HEK293 (cell line): ENCODE results near the gene PSEN1.

Experiments used
- CTCF ChIA-PET: fragments of 350-600 bp; formaldehyde crosslinking; extraction: SDS; loops from one replicate; lab custom pipeline; 2021; ENCODE audit warnings: antibody characterized with exemption; lab: Yijun Ruan, JAX
- POLR2A ChIA-PET: fragments of 300-600 bp; formaldehyde crosslinking; extraction: SDS; loops from one replicate; lab custom pipeline; 2020; ENCODE audit warnings: antibody characterized with exemption, inconsistent platforms; lab: Yijun Ruan, JAX
- H3K27ac ChIP-seq: fragments of 200-500 bp; sonication (Bioruptor generic); 2 replicates; pipeline ENCODE4 v1.5.1; 2014; ENCODE audit warnings: low read depth, low read length, control low read depth, inconsistent platforms; ENCODE audit errors: extremely low read depth
- H3K36me3 ChIP-seq, 2 experiments: fragments of 200-500 bp in 1 of 2; sonication (Bioruptor generic) in 1 of 2; 1 replicate in 1 of 2; 2 replicates in 1 of 2; pipeline ENCODE4 v1.5.1; 2014 to 2017; ENCODE audit warnings: inconsistent platforms in 2 of 2, low read length in 2 of 2; ENCODE audit not compliant: control insufficient read depth in 2 of 2, insufficient read depth in 1 of 2
- H3K4me1 ChIP-seq: fragments of 200-500 bp; sonication (Bioruptor generic); 2 replicates; pipeline ENCODE4 v1.5.1; 2014; ENCODE audit warnings: mild to moderate bottlenecking, low read length, inconsistent platforms; ENCODE audit not compliant: control insufficient read depth, insufficient read depth
- H3K4me3 ChIP-seq: 2 replicates; pipeline ENCODE4 v1.5.1; 2011; ENCODE audit warnings: low read depth, mild to moderate bottlenecking, control low read depth, low read length, moderate library complexity
- H3K9me3 ChIP-seq: fragments of 200-500 bp; sonication (Bioruptor generic); 2 replicates; pipeline ENCODE4 v1.5.1; 2014; ENCODE audit warnings: low read depth, low read length, inconsistent platforms; ENCODE audit not compliant: control insufficient read depth, insufficient read depth
- PBX3 ChIP-seq: sonication (generic); formaldehyde crosslinking; IDR thresholded peaks from 2 replicates; pipeline ENCODE4 v1.8.1; 2022; ENCODE audit warnings: mild to moderate bottlenecking, moderate library complexity, missing genetic modification reagents
- PRDM10 ChIP-seq: fragments of 450-650 bp; formaldehyde crosslinking; IDR thresholded peaks from 2 replicates; pipeline ENCODE4 v1.5.1; 2016; ENCODE audit warnings: missing biosample characterization, missing genetic modification characterization
- ZBTB17 ChIP-seq: fragments of 450-650 bp; formaldehyde crosslinking; IDR thresholded peaks from 2 replicates; pipeline ENCODE4 v1.5.1; 2016; ENCODE audit warnings: missing biosample characterization, missing genetic modification characterization
- ZBTB20 ChIP-seq: fragments of 450-650 bp; formaldehyde crosslinking; IDR thresholded peaks from 2 replicates; pipeline ENCODE4 v1.5.1; 2016; ENCODE audit warnings: missing biosample characterization, missing genetic modification characterization
- ZBTB26 ChIP-seq: fragments of 450-650 bp; formaldehyde crosslinking; optimal IDR thresholded peaks from 2 replicates; pipeline ENCODE3; 2016; ENCODE audit warnings: missing biosample characterization, mild to moderate bottlenecking, missing genetic modification characterization
- ZBTB48 ChIP-seq: fragments of 450-650 bp; formaldehyde crosslinking; IDR thresholded peaks from 2 replicates; pipeline ENCODE4 v1.5.1; 2016; ENCODE audit warnings: missing biosample characterization, missing genetic modification characterization
- ZBTB8A ChIP-seq: fragments of 450-650 bp; formaldehyde crosslinking; IDR thresholded peaks from 2 replicates; pipeline ENCODE4 v1.5.1; 2016; ENCODE audit warnings: missing biosample characterization, missing genetic modification characterization
- ZFHX2 ChIP-seq: fragments of 450-650 bp; formaldehyde crosslinking; conservative IDR thresholded peaks from 2 replicates; pipeline ENCODE4 v1.5.1; 2016; ENCODE audit warnings: missing biosample characterization, missing genetic modification characterization
- ZNF184 ChIP-seq: fragments of 450-650 bp; IDR thresholded peaks from 2 replicates; pipeline ENCODE4 v1.5.1; 2018; ENCODE audit warnings: missing biosample characterization, mild to moderate bottlenecking, missing genetic modification characterization
- ZNF221 ChIP-seq: fragments of 450-650 bp; formaldehyde crosslinking; IDR thresholded peaks from 2 replicates; pipeline ENCODE4 v1.5.1; 2017; ENCODE audit warnings: missing biosample characterization, missing genetic modification characterization, borderline replicate concordance
- ZNF280D ChIP-seq: fragments of 450-650 bp; formaldehyde crosslinking; IDR thresholded peaks from 2 replicates; pipeline ENCODE4 v1.5.1; 2016; ENCODE audit warnings: missing biosample characterization, missing genetic modification characterization
- ZNF335 ChIP-seq: fragments of 450-650 bp; formaldehyde crosslinking; conservative IDR thresholded peaks from 2 replicates; pipeline ENCODE4 v1.5.1; 2016; ENCODE audit warnings: missing biosample characterization, missing genetic modification characterization
- ZNF404 ChIP-seq: fragments of 450-650 bp; formaldehyde crosslinking; IDR thresholded peaks from 2 replicates; pipeline ENCODE4 v1.5.1; 2017; ENCODE audit warnings: missing biosample characterization, missing genetic modification characterization
- ZNF488 ChIP-seq: fragments of 450-650 bp; formaldehyde crosslinking; IDR thresholded peaks from 2 replicates; pipeline ENCODE4 v1.5.1; 2016; ENCODE audit warnings: missing biosample characterization, missing genetic modification characterization
- ZNF600 ChIP-seq: fragments of 450-650 bp; formaldehyde crosslinking; IDR thresholded peaks from 2 replicates; pipeline ENCODE4 v1.5.1; 2016; ENCODE audit warnings: missing biosample characterization, missing genetic modification characterization
- ZNF777 ChIP-seq: fragments of 450-650 bp; formaldehyde crosslinking; IDR thresholded peaks from 2 replicates; pipeline ENCODE4 v1.5.1; 2017; ENCODE audit warnings: missing biosample characterization, missing genetic modification characterization, borderline replicate concordance
- ZNF785 ChIP-seq: fragments of 450-650 bp; formaldehyde crosslinking; IDR thresholded peaks from 2 replicates; pipeline ENCODE4 v1.5.1; 2016; ENCODE audit warnings: missing biosample characterization, missing genetic modification characterization

The PSEN1 gene

GRCh38 chr14:73237219-73237785 is 101.0 kb downstream of the PSEN1 start, which contains the start of gene PAPLN (continued):
- no peak for TF ChIP-seq ZNF280D (tag by site-specific recombination)
- 0 out of 2 replicates have a peak, but pooled peaks have one; percentile 35 for TF ChIP-seq ZBTB17 (tag by site-specific recombination)
- TF ChIP-seq ZNF600 (tag by site-specific recombination) = peak; percentile 89
- TF ChIP-seq ZNF404 (tag by site-specific recombination) = no peak
- no peak for TF ChIP-seq ZNF488 (tag by site-specific recombination)
- TF ChIP-seq PRDM10 (tag by site-specific recombination) = peak; percentile 59

- 0 out of 2 replicates have a peak, but pooled peaks have one; percentile 52 for TF ChIP-seq ZBTB20 (tag by site-specific recombination)
- TF ChIP-seq ZNF184 (tag by site-specific recombination) = no peak
- no peak for TF ChIP-seq ZNF785 (tag by site-specific recombination)
- peak; percentile 53; the same call in 1 of the 2 replicates for TF ChIP-seq ZFHX2
- TF ChIP-seq PBX3 (CRISPR knock-in tag) = 0 out of 2 replicates have a peak, but pooled peaks have one; percentile 21
- TF ChIP-seq ZNF221 (tag by site-specific recombination) = no peak
- TF ChIP-seq ZBTB48 (tag by site-specific recombination) = 0 out of 2 replicates have a peak, but pooled peaks have one; percentile 32
- no peak for TF ChIP-seq ZNF777 (tag by site-specific recombination)
- TF ChIP-seq ZBTB26 (tag by site-specific recombination) = peak; percentile 75
- TF ChIP-seq ZNF335 = peak; percentile 86
- TF ChIP-seq ZBTB8A = peak; percentile 27; the same call in 1 of the 2 replicates
- POLR2A ChIA-PET = interaction anchor here (1.0 to 2.1 kb wide), 2 partner anchors 180 to 221 kb away, joined by 3 to 8 read pairs; partner anchors contain the start of genes NUMB and RBM25
- CTCF ChIA-PET = no interaction called here
Measured at GRCh38 chr14:73237786-73238423, 101.6 kb downstream of the PSEN1 start.

More at GRCh38 chr14:73237786-73238423, 101.6 kb downstream of the PSEN1 start:
- Histone ChIP-seq H3K4me1 (peaks cover 13% of the 10 kb centered on the region), H3K4me3 (peak overlapping the region; percentile 54), H3K27ac (peak overlapping the region; percentile 77), H3K36me3 (no peaks in the 10 kb centered on the region), H3K9me3 (no peaks in the 10 kb centered on the region)
